Testis (tissue), 2 donors: ENCODE data around the gene RAPGEF5.

Experiments
- CTCF ChIP-seq, 3 experiments: fragments of 450-650 bp in 2 of 3; fragments of 200-600 bp in 1 of 3; sonication (generic) in 1 of 3; IDR thresholded peaks; one replicate each; pipeline ENCODE4 v1.5.1; 2016 to 2019; ENCODE audit warnings: antibody characterized with exemption in 3 of 3, mild to moderate bottlenecking in 2 of 3, moderate library complexity in 1 of 3
- POLR2A ChIP-seq: fragments of 450-650 bp; IDR thresholded peaks from one replicate; pipeline ENCODE4 v1.6.1; 2017; ENCODE audit warnings: antibody characterized with exemption, mild to moderate bottlenecking, moderate library complexity

- TF ChIP-seq CTCF (IDR thresholded peaks at IDR 0.05) (no peak), POLR2A (no peak)
Measured at GRCh38 chr7:22082553-22082885, 274.4 kb downstream of the RAPGEF5 start.
